Esophagus squamous epithelium (tissue), 4 donors: Measurements from ENCODE around the gene SHOC2.

Experiments used
- CTCF ChIP-seq, 6 experiments: fragments of 450-650 bp in 4 of 6; fragments of 200-600 bp in 2 of 6; sonication (generic) in 2 of 6; IDR thresholded peaks; one replicate each; pipeline ENCODE4 v1.5.1; 2016 to 2019; ENCODE audit warnings: antibody characterized with exemption in 6 of 6, mild to moderate bottlenecking in 4 of 6, moderate library complexity in 4 of 6
- POLR2A ChIP-seq, 4 donors: fragments of 450-650 bp; IDR thresholded peaks; one replicate each; pipeline ENCODE4 v1.6.1; 2017; ENCODE audit warnings: antibody characterized with exemption in 4 of 4, mild to moderate bottlenecking in 4 of 4, moderate library complexity in 3 of 4

- TF ChIP-seq CTCF (IDR thresholded peaks at IDR 0.05) (no peak), POLR2A (IDR thresholded peaks at IDR 0.05) (no peak)
Measured at GRCh38 chr10:110989016-110989415, 69.6 kb downstream of the SHOC2 start.
